K562 (cell line): ENCODE measurements around the gene USH1G. TPM values are rescaled to one million over a fixed set of nuclear protein-coding genes. Genes with fewer than 3 reads are reported as not detected.
A peak's percentile ranks its signal among the peaks of the same experiment; 100 is the strongest.

ENCODE experiments used
- BDP1 ChIP-seq: IDR thresholded peaks from 3 replicates; pipeline ENCODE4 v1.6.1; 2011; ENCODE audit not compliant: insufficient read length, insufficient read depth
- CBX2 ChIP-seq: fragments of 200-600 bp; sonication (generic); IDR thresholded peaks from one replicate; pipeline ENCODE4 v1.6.1; 2012; ENCODE audit warnings: mild to moderate bottlenecking, low read length, inconsistent platforms; ENCODE audit not compliant: insufficient read depth, poor library complexity, severe bottlenecking
- CTCF ChIP-seq, 3 experiments: IDR thresholded peaks in 2 of 3; conservative IDR thresholded peaks in 1 of 3; 2 replicates each; pipeline ENCODE4 v1.5.1; 2011 to 2012; ENCODE audit warnings: low read length in 3 of 3, mild to moderate bottlenecking in 3 of 3, control low read depth in 2 of 3, improper control_type of control experiment in 1 of 3, inconsistent platforms in 1 of 3, low read depth in 1 of 3, mixed read lengths in 1 of 3, moderate library complexity in 1 of 3; ENCODE audit not compliant: insufficient read depth in 2 of 3
- EGR1 ChIP-seq: fragments of 450-650 bp; conservative IDR thresholded peaks from 2 replicates; pipeline ENCODE4 v1.6.1; 2017; ENCODE audit warnings: mild to moderate bottlenecking
- ETV1 ChIP-seq: fragments of 450-650 bp; conservative IDR thresholded peaks from 2 replicates; pipeline ENCODE4 v1.6.1; 2016; ENCODE audit warnings: missing genetic modification characterization, control low read depth, low read depth, missing compliant biosample characterization
- FOXA3 ChIP-seq, 2 experiments: fragments of 450-650 bp in 1 of 2; sonication (generic) in 1 of 2; formaldehyde crosslinking; IDR thresholded peaks in 1 of 2; conservative IDR thresholded peaks in 1 of 2; 2 replicates each; pipeline versions ENCODE4 v1.4.0 to v1.8.0; 2020 to 2022; ENCODE audit warnings: mild to moderate bottlenecking in 2 of 2, missing genetic modification reagents in 1 of 2
- KLF10 ChIP-seq: fragments of 250-450 bp; sonication (Bioruptor Pico); IDR thresholded peaks from 2 replicates; pipeline ENCODE4 v1.6.1; 2021; ENCODE audit warnings: matching md5 sums
- NBN ChIP-seq: fragments of 450-650 bp; IDR thresholded peaks from 2 replicates; pipeline ENCODE4 v1.6.1; 2016; ENCODE audit warnings: low read depth, mild to moderate bottlenecking
- NR2F6 ChIP-seq: fragments of 450-650 bp; formaldehyde crosslinking; IDR thresholded peaks from 2 replicates; pipeline ENCODE4 v1.4.0; 2020; ENCODE audit warnings: mild to moderate bottlenecking
- PCBP1 ChIP-seq: fragments of 200-400 bp; formaldehyde crosslinking; IDR thresholded peaks from 2 replicates; pipeline ENCODE4 v1.6.1; 2018; ENCODE audit warnings: mild to moderate bottlenecking, low read depth, low read length; ENCODE audit not compliant: poor library complexity, severe bottlenecking
- SIX5 ChIP-seq, 2 experiments: IDR thresholded peaks; 2 replicates each; pipeline ENCODE4 v1.6.1; 2011; ENCODE audit warnings: low read length in 2 of 2, borderline replicate concordance in 1 of 2, low read depth in 1 of 2, mild to moderate bottlenecking in 1 of 2, moderate library complexity in 1 of 2; ENCODE audit not compliant: insufficient read depth in 1 of 2
- SUPT5H ChIP-seq: fragments of 450-650 bp; IDR thresholded peaks from 2 replicates; pipeline ENCODE4 v1.6.1; 2016
- TCF7 ChIP-seq: sonication (generic); IDR thresholded peaks from 2 replicates; pipeline ENCODE4 v1.6.1; 2016; ENCODE audit warnings: antibody characterized with exemption, borderline replicate concordance
- ZBTB7A ChIP-seq: IDR thresholded peaks from 2 replicates; pipeline ENCODE4 v1.6.1; 2011; ENCODE audit warnings: low read depth, mild to moderate bottlenecking, low read length, moderate library complexity, borderline replicate concordance; ENCODE audit not compliant: control insufficient read depth
- ZNF134 ChIP-seq: fragments of 250-450 bp; sonication (Bioruptor Pico); conservative IDR thresholded peaks from 2 replicates; pipeline ENCODE4 v1.4.0; 2020
- ZNF165 ChIP-seq: fragments of 250-450 bp; sonication (Bioruptor Pico); IDR thresholded peaks from 2 replicates; pipeline ENCODE4 v1.4.0; 2020; ENCODE audit warnings: borderline replicate concordance
- ZNF586 ChIP-seq: fragments of 450-650 bp; formaldehyde crosslinking; conservative IDR thresholded peaks from 2 replicates; pipeline ENCODE4 v1.4.0; 2020; ENCODE audit warnings: mild to moderate bottlenecking, moderate library complexity
- polyA plus RNA-seq, 8 experiments: library from polyadenylated mRNA; depleted of rRNA in 4 of 8; stranded (reverse) in 5 of 8; unstranded in 3 of 8; fragments of >200 nt; fragmentation: Nextera tagmentation in 2 of 8; fragmentation: Illumina TruSeq in 1 of 8; extraction: Ambion mirVana in 2 of 8; extraction: Trizol in 1 of 8; gene quantifications; 2 replicates each; pipeline versions ENCODE4 v1.2.1 to v1.2.3, GENCODE V29; 2011 to 2014; ENCODE audit warnings: inconsistent platforms in 1 of 8, missing spikeins in 1 of 8
- total RNA-seq, 7 experiments: library from RNA; depleted of rRNA in 6 of 7; stranded (reverse); fragments of >200 nt in 6 of 7; fragmentation: Illumina TruSeq in 2 of 7; extraction: Trizol in 2 of 7; gene quantifications; 2 replicates each; pipeline versions ENCODE4 v1.2.1 to v1.2.3, GENCODE V29; 2011 to 2021; ENCODE audit warnings: low replicate concordance in 1 of 7
- TF ChIP-seq, protein P1 (sequence below): fragments of 450-650 bp; IDR thresholded peaks from 2 replicates; pipeline ENCODE4 v1.6.1; 2016; ENCODE audit warnings: antibody characterized with exemption
- TF ChIP-seq, protein P2 (sequence below): fragments of 150-350 bp; IDR thresholded peaks from 2 replicates; pipeline ENCODE4 v1.6.1; 2014; ENCODE audit warnings: low read depth, mild to moderate bottlenecking, low read length, borderline replicate concordance
- TF ChIP-seq, protein P3 (sequence below): fragments of 250-450 bp; sonication (Bioruptor Pico); IDR thresholded peaks from 2 replicates; pipeline ENCODE4 v1.5.1; 2021; ENCODE audit warnings: mild to moderate bottlenecking

Gene USH1G
- total and polyA plus RNA-seq, 9 of the 15 experiments (the other 6 are each of a cell fraction or from before 2014, with no cell fraction given): 0.22 to 1.00 (median 0.64) TPM; not detected in 2

- TF ChIP-seq FOXA3 (CRISPR knock-in tag; conservative IDR thresholded peaks at IDR 0.05 in 1 of 2, IDR thresholded peaks at IDR 0.05 in 1 of 2): no peak
- TF ChIP-seq SUPT5H: peak; percentile 37; the same call in 1 of the 2 replicates
- 0 out of 2 replicates have a peak, but pooled peaks have one; percentile 24 for TF ChIP-seq ZNF134 (CRISPR knock-in tag)
- TF ChIP-seq, protein P1, sequence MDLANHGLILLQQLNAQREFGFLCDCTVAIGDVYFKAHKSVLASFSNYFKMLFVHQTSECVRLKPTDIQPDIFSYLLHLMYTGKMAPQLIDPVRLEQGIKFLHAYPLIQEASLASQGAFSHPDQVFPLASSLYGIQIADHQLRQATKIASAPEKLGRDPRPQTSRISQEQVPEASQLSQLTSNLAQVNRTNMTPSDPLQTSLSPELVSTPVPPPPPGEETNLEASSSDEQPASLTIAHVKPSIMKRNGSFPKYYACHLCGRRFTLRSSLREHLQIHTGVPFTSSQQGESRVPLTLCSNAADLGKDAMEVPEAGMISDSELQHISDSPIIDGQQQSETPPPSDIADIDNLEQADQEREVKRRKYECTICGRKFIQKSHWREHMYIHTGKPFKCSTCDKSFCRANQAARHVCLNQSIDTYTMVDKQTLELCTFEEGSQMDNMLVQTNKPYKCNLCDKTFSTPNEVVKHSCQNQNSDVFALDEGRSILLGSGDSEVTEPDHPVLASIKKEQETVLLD: peak; percentile 55; the same call in 1 of the 2 replicates
- no peak for TF ChIP-seq PCBP1
- TF ChIP-seq CTCF (IDR thresholded peaks at IDR 0.05 in 2 of 3, conservative IDR thresholded peaks at IDR 0.05 in 1 of 3; ENCODE audit: insufficient read depth in 2 of 3, low read depth in 1 of 3, low read length in 3 of 3): no peak
- TF ChIP-seq NBN: peak; percentile 58; the same call in 1 of the 2 replicates
- TF ChIP-seq BDP1: no peak
- no peak for TF ChIP-seq KLF10
- no peak for TF ChIP-seq EGR1
- TF ChIP-seq NR2F6 (CRISPR knock-in tag): no peak
- no peak for TF ChIP-seq TCF7
- TF ChIP-seq, protein P2, sequence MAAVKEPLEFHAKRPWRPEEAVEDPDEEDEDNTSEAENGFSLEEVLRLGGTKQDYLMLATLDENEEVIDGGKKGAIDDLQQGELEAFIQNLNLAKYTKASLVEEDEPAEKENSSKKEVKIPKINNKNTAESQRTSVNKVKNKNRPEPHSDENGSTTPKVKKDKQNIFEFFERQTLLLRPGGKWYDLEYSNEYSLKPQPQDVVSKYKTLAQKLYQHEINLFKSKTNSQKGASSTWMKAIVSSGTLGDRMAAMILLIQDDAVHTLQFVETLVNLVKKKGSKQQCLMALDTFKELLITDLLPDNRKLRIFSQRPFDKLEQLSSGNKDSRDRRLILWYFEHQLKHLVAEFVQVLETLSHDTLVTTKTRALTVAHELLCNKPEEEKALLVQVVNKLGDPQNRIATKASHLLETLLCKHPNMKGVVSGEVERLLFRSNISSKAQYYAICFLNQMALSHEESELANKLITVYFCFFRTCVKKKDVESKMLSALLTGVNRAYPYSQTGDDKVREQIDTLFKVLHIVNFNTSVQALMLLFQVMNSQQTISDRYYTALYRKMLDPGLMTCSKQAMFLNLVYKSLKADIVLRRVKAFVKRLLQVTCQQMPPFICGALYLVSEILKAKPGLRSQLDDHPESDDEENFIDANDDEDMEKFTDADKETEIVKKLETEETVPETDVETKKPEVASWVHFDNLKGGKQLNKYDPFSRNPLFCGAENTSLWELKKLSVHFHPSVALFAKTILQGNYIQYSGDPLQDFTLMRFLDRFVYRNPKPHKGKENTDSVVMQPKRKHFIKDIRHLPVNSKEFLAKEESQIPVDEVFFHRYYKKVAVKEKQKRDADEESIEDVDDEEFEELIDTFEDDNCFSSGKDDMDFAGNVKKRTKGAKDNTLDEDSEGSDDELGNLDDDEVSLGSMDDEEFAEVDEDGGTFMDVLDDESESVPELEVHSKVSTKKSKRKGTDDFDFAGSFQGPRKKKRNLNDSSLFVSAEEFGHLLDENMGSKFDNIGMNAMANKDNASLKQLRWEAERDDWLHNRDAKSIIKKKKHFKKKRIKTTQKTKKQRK: no peak
- no peak for TF ChIP-seq CBX2
- peak; percentile 76; the same call in 1 of the 2 replicates for TF ChIP-seq ZBTB7A
- TF ChIP-seq, protein P3, sequence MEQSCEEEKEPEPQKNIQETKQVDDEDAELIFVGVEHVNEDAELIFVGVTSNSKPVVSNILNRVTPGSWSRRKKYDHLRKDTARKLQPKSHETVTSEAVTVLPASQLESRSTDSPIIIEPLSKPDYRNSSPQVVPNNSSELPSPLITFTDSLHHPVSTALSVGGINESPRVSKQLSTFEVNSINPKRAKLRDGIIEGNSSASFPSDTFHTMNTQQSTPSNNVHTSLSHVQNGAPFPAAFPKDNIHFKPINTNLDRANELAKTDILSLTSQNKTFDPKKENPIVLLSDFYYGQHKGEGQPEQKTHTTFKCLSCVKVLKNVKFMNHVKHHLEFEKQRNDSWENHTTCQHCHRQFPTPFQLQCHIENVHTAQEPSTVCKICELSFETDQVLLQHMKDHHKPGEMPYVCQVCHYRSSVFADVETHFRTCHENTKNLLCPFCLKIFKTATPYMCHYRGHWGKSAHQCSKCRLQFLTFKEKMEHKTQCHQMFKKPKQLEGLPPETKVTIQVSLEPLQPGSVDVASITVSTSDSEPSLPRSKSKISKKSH: no peak
- no peak for TF ChIP-seq SIX5 (IDR thresholded peaks at IDR 0.05; ENCODE audit: borderline replicate concordance in 1 of 2, insufficient read depth in 1 of 2, low read depth in 1 of 2, low read length in 2 of 2)
- TF ChIP-seq ETV1 (tag): 0 out of 2 replicates have a peak, but pooled peaks have one; percentile 39
- TF ChIP-seq ZNF165 (CRISPR knock-in tag): no peak
- no peak for TF ChIP-seq ZNF586 (CRISPR knock-in tag)
These were observed 47.0 kb downstream of the USH1G start (continued) for GRCh38 chr17:74875977-74876593.
